HG02610 (cell line): Measurements from ENCODE around the gene PCNA.

Experiments used
- ATAC-seq: cut with Tn5 transposase; IDR thresholded peaks from one replicate; pipeline ENCODE4 v1.9.1; 2021; ENCODE audit warnings: mild to moderate bottlenecking, moderate library complexity; ENCODE audit not compliant: unreplicated experiment

Gene PCNA

GRCh38 chr20:5119435-5120184, at the start of gene PCNA:
Gene PCNA, minus strand, starts transcription at chr20:5119958. Its CDS starts 160 bp downstream, at chr20:5119798.
- ATAC-seq = peak; percentile 95

- no peak for ATAC-seq
These were observed 49.1 kb upstream of the PCNA start for GRCh38 chr20:5168651-5169396.

- no peak for ATAC-seq
These were observed 45.2 kb upstream of the PCNA start for GRCh38 chr20:5164645-5165625.

GRCh38 chr20:5161536-5162164, 41.9 kb upstream of the PCNA start:
- ATAC-seq = no peak

GRCh38 chr20:5160882-5161281, 41.1 kb upstream of the PCNA start:
- ATAC-seq = no peak

- no peak for ATAC-seq
These were observed 40.2 kb upstream of the PCNA start for GRCh38 chr20:5159928-5160327.

GRCh38 chr20:5156675-5157448, 37.1 kb upstream of the PCNA start:
- no peak for ATAC-seq

GRCh38 chr20:5155404-5155803, 35.6 kb upstream of the PCNA start:
- no peak for ATAC-seq

GRCh38 chr20:5154543-5154925, 34.8 kb upstream of the PCNA start:
- ATAC-seq = no peak

- ATAC-seq = peak; percentile 68
These were observed 34.1 kb upstream of the PCNA start for GRCh38 chr20:5153612-5154542.

- no peak for ATAC-seq
These were observed 33.4 kb upstream of the PCNA start for GRCh38 chr20:5153152-5153467.

- ATAC-seq = no peak
These were observed 30.7 kb upstream of the PCNA start for GRCh38 chr20:5150226-5151076.

GRCh38 chr20:5149892-5150225, 30.1 kb upstream of the PCNA start:
- no peak for ATAC-seq

GRCh38 chr20:5148581-5148980, 28.8 kb upstream of the PCNA start:
- ATAC-seq = no peak

GRCh38 chr20:5146871-5147592, 27.3 kb upstream of the PCNA start:
- ATAC-seq = no peak

GRCh38 chr20:5146099-5146668, 26.4 kb upstream of the PCNA start:
- no peak for ATAC-seq

- no peak for ATAC-seq
These were observed 25.8 kb upstream of the PCNA start for GRCh38 chr20:5145365-5146098.
